K562 (cell line): ENCODE measurements around the gene MTOR. TPM values are rescaled to one million over a fixed set of nuclear protein-coding genes. Genes with fewer than 3 reads are reported as not detected.

Source experiments
- ATAC-seq: fragments of 200-7000 bp; cut with Tn5 transposase; 3 replicates; pipeline ENCODE4 v1.9.1; 2020; ENCODE audit warnings: moderate library complexity
- BruUV-seq: library from RNA; stranded (reverse); fragments of 400-500 nt; replicated peaks from 2 replicates; lab custom pipeline; 2021; lab: Mats Ljungman, UMichigan
- CTCF ChIA-PET: fragments of 300-600 bp; formaldehyde crosslinking; extraction: SDS; loops from one replicate; lab custom pipeline; 2021; ENCODE audit warnings: low intra/inter-chr PET ratio; lab: Yijun Ruan, JAX
- POLR2A ChIA-PET: fragments of 300-600, 350-650 bp; sonication (Branson Sonifier 250); formaldehyde crosslinking; extraction: SDS; loops from one replicate; lab custom pipeline; 2021; ENCODE audit warnings: antibody characterized with exemption, inconsistent platforms; lab: Yijun Ruan, JAX
- DNase-seq, 4 experiments: peaks; one replicate each; pipeline versions ENCODE4 v3.0.0 to v3.0.0-alpha.2; 2011 to 2018; ENCODE audit warnings: low spot score in 3 of 4, mixed read lengths in 3 of 4; ENCODE audit errors: extremely low read depth in 1 of 4
- FAIRE-seq: peaks from 2 replicates; lab custom pipeline; 2011; peaks lifted over from hg19 to GRCh38; lab: Jason Lieb, UNC
- H2AFZ ChIP-seq: 2 replicates; pipeline ENCODE4 v1.6.0; 2011; ENCODE audit warnings: low read depth, low read length, control low read depth, inconsistent platforms
- H3K27ac ChIP-seq: fragments of 200-600 bp; 3 replicates; pipeline ENCODE4 v1.8.0; 2011; ENCODE audit warnings: low read depth, mild to moderate bottlenecking, control low read depth, inconsistent platforms, low read length, moderate library complexity, mixed read lengths; ENCODE audit errors: extremely low read depth
- H3K27me3 ChIP-seq, 2 experiments: fragments of 300-600 bp in 1 of 2; 2 replicates in 1 of 2; 3 replicates in 1 of 2; pipeline versions ENCODE4 v1.6.0 to v1.8.0; 2011; ENCODE audit warnings: inconsistent platforms in 2 of 2, low read length in 2 of 2, mild to moderate bottlenecking in 1 of 2, mixed read lengths in 1 of 2, moderate library complexity in 1 of 2; ENCODE audit not compliant: control insufficient read depth in 2 of 2, insufficient read depth in 2 of 2
- H3K36me3 ChIP-seq: fragments of 300-600 bp; 3 replicates; pipeline ENCODE4 v1.8.0; 2011; ENCODE audit warnings: mild to moderate bottlenecking, low read length, inconsistent platforms; ENCODE audit not compliant: control insufficient read depth, insufficient read depth
- H3K4me1 ChIP-seq, 2 experiments: fragments of 200-600 bp in 1 of 2; replicated peaks in 1 of 2; 2 replicates in 1 of 2; 3 replicates in 1 of 2; pipeline versions ENCODE4 v1.5.1 to v1.8.0; 2011; ENCODE audit warnings: inconsistent platforms in 2 of 2, low read length in 2 of 2, mild to moderate bottlenecking in 1 of 2, mixed read lengths in 1 of 2, moderate library complexity in 1 of 2; ENCODE audit not compliant: control insufficient read depth in 2 of 2, insufficient read depth in 2 of 2
- H3K4me2 ChIP-seq: 2 replicates; pipeline ENCODE4 v1.6.1; 2011; ENCODE audit warnings: low read length, control low read depth, inconsistent platforms, mixed read lengths; ENCODE audit not compliant: insufficient read depth
- H3K4me3 ChIP-seq: fragments of 200-600 bp; sonication (generic), shearing (Covaris generic); 2 replicates; pipeline ENCODE4 v1.5.1; 2016; ENCODE audit warnings: control low read depth, inconsistent platforms
- H3K79me2 ChIP-seq: fragments of 200-600 bp; 3 replicates; pipeline ENCODE4 v1.8.0; 2011; ENCODE audit warnings: low read length, inconsistent platforms; ENCODE audit not compliant: control insufficient read depth, insufficient read depth
- H3K9ac ChIP-seq, 2 experiments: 2 replicates each; pipeline versions ENCODE4 v1.6.0 to v1.6.1; 2011; ENCODE audit warnings: low read depth in 2 of 2, low read length in 2 of 2, control low read depth in 1 of 2, inconsistent platforms in 1 of 2, mild to moderate bottlenecking in 1 of 2, mixed read lengths in 1 of 2; ENCODE audit not compliant: insufficient read depth in 1 of 2
- H3K9me1 ChIP-seq: one replicate; pipeline ENCODE4 v1.6.0; 2011; ENCODE audit warnings: inconsistent platforms, mild to moderate bottlenecking, low read length, moderate library complexity; ENCODE audit not compliant: control insufficient read depth, insufficient read depth
- H3K9me3 ChIP-seq: replicated peaks from 2 replicates; pipeline ENCODE4 v1.5.1; 2011; ENCODE audit warnings: low read depth, low read length, inconsistent platforms; ENCODE audit not compliant: control insufficient read depth, insufficient read depth
- H4K20me1 ChIP-seq: replicated peaks from 2 replicates; pipeline ENCODE4 v1.6.1; 2011; ENCODE audit warnings: low read length, inconsistent platforms, mixed read lengths; ENCODE audit not compliant: control insufficient read depth, insufficient read depth
- ETV1 ChIP-seq: fragments of 450-650 bp; conservative IDR thresholded peaks from 2 replicates; pipeline ENCODE4 v1.6.1; 2016; ENCODE audit warnings: missing genetic modification characterization, control low read depth, low read depth, missing compliant biosample characterization
- MCM3 ChIP-seq: fragments of 450-650 bp; IDR thresholded peaks from 2 replicates; pipeline ENCODE4 v1.6.1; 2016
- NCOA2 ChIP-seq, 2 experiments: fragments of 450-650 bp; IDR thresholded peaks; 2 replicates each; pipeline ENCODE4 v1.6.1; 2018; ENCODE audit warnings: mild to moderate bottlenecking in 2 of 2, moderate library complexity in 1 of 2; ENCODE audit not compliant: partially characterized antibody in 2 of 2
- POLR2B ChIP-seq: fragments of 450-650 bp; IDR thresholded peaks from 2 replicates; pipeline ENCODE4 v1.6.1; 2018; ENCODE audit warnings: low read depth; ENCODE audit not compliant: partially characterized antibody
- SMC3 ChIP-seq: conservative IDR thresholded peaks from 2 replicates; pipeline ENCODE4 v1.6.1; 2011; ENCODE audit warnings: low read depth, low read length, improper control_type of control experiment; ENCODE audit not compliant: insufficient read depth
- SP1 ChIP-seq: sonication (generic); formaldehyde crosslinking; IDR thresholded peaks from 2 replicates; pipeline ENCODE4 v1.8.1; 2022; ENCODE audit warnings: mild to moderate bottlenecking, missing genetic modification reagents
- ZNF431 ChIP-seq: sonication (generic); formaldehyde crosslinking; IDR thresholded peaks from 2 replicates; pipeline ENCODE4 v1.8.0; 2022; ENCODE audit warnings: mild to moderate bottlenecking, missing genetic modification reagents
- ZNF76 ChIP-seq: fragments of 250-450 bp; sonication (Bioruptor Pico); IDR thresholded peaks from 2 replicates; pipeline ENCODE4 v1.4.0; 2020; ENCODE audit warnings: mild to moderate bottlenecking, moderate library complexity, borderline replicate concordance
- WGBS: fragments of 100-300 bp; shearing (Covaris generic); methylation state at CpG from one replicate; pipeline ENCODE4 v1.1.6; 2016; ENCODE audit warnings: low coverage, mixed read lengths; ENCODE audit not compliant: insufficient coverage; ENCODE audit errors: missing lambda C conversion rate; 5-methylcytosine and 5-hydroxymethylcytosine counted together
- in situ Hi-C: fragments of 300-500 bp; cut with MboI; formaldehyde crosslinking; loops from 4 replicates; pipeline ENCODE4 v1.15.0; 2018; ENCODE audit warnings: inconsistent platforms, mixed read lengths
- intact Hi-C: fragments of 100-400 bp; cut with micrococcal nuclease; formaldehyde crosslinking; loops from 2 replicates; pipeline ENCODE4 v1.14.2; 2022
- polyA plus RNA-seq, 8 experiments: library from polyadenylated mRNA; depleted of rRNA in 4 of 8; stranded (reverse) in 5 of 8; unstranded in 3 of 8; fragments of >200 nt; fragmentation: Nextera tagmentation in 2 of 8; fragmentation: Illumina TruSeq in 1 of 8; extraction: Ambion mirVana in 2 of 8; extraction: Trizol in 1 of 8; gene quantifications; 2 replicates each; pipeline versions ENCODE4 v1.2.1 to v1.2.3, GENCODE V29; 2011 to 2014; ENCODE audit warnings: inconsistent platforms in 1 of 8, missing spikeins in 1 of 8
- total RNA-seq, 7 experiments: library from RNA; depleted of rRNA in 6 of 7; stranded (reverse); fragments of >200 nt in 6 of 7; fragmentation: Illumina TruSeq in 2 of 7; extraction: Trizol in 2 of 7; gene quantifications; 2 replicates each; pipeline versions ENCODE4 v1.2.1 to v1.2.3, GENCODE V29; 2011 to 2021; ENCODE audit warnings: low replicate concordance in 1 of 7
- TF ChIP-seq, protein P1 (sequence below): fragments of 250-450 bp; sonication (Bioruptor Pico); IDR thresholded peaks from 2 replicates; pipeline ENCODE4 v1.5.1; 2021; ENCODE audit warnings: mild to moderate bottlenecking

Gene MTOR
- total and polyA plus RNA-seq, 9 of the 15 experiments (the other 6 are each of a cell fraction or from before 2014, with no cell fraction given) = 11.4 to 71.4 (median 52.2) TPM

DNA sequence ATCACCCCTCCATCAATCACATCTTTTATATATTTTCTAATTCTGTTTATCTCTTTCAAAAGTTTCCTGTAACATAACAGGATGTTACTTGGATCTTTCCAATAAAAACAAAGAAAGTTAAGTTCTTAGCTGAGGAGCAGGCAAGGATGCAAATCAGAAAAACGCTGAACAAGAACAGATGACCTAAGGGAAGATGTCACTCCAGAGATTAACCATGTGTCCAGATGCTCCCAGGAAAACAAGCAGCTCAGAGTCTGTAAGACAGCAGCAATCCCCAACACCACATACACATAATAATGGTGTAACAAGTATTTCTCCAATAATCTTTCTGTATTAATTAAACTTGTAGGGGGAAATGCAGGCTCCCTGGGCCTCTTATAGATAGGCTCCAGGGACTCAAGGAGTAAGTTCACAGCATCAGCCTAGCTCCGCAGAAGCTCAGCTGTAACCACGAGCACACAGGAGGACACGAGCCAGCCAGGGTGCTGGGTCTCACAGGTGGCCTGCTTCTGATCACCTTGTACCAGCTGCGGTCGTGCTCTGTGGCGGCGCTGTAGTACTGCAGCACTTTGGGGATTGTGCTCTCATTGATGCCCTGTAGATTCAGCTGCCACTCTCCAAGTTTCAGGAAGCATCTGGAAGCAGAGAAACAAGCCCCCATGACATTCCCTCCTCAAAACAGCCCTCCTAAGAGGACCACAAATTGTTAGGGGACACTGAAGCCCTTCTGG, 129.6 kb downstream of the MTOR start:
- WGBS = 83% methylated on average over 8 of the region's 8 CpGs
- H3K9ac ChIP-seq = no peak overlapping the region; a peak in 1 of 4 replicates
- H2AFZ ChIP-seq = no peak overlapping the region
- no peaks in the 10 kb centered on the region for H3K27me3 ChIP-seq
- H3K79me2 ChIP-seq = no peaks in the 10 kb centered on the region
- ChIA-PET CTCF (no interaction called here), POLR2A (interaction anchor here (0.6 to 1.5 kb wide), 2 partner anchors 18 to 156 kb away, joined by 3 to 8 read pairs; no protein-coding TSS in a partner anchor)
- ATAC-seq (no peak), FAIRE-seq (no peak), DNase-seq (no peak)
- no TSS peak for BruUV-seq
- no peaks in the 10 kb centered on the region for H3K9me3 ChIP-seq
- no peaks in the 10 kb centered on the region for H4K20me1 ChIP-seq
- no peak overlapping the region for H3K4me3 ChIP-seq
- peaks cover 0 to 4% of the 10 kb centered on the region in 2 experiments; a peak in 2 of 5 replicates for H3K4me1 ChIP-seq
- H3K9me1 ChIP-seq = no peaks in the 10 kb centered on the region
- intact Hi-C loops (no loop called here), in situ Hi-C loops (no loop called here)
- H3K27ac ChIP-seq = no peak overlapping the region; the same call in 2 of the 3 replicates
- H3K36me3 ChIP-seq = peaks cover 88% of the 10 kb centered on the region
- no peak overlapping the region for H3K4me2 ChIP-seq
- TF ChIP-seq SP1 = no peak
- TF ChIP-seq SMC3 = no peak
- TF ChIP-seq, protein P1, sequence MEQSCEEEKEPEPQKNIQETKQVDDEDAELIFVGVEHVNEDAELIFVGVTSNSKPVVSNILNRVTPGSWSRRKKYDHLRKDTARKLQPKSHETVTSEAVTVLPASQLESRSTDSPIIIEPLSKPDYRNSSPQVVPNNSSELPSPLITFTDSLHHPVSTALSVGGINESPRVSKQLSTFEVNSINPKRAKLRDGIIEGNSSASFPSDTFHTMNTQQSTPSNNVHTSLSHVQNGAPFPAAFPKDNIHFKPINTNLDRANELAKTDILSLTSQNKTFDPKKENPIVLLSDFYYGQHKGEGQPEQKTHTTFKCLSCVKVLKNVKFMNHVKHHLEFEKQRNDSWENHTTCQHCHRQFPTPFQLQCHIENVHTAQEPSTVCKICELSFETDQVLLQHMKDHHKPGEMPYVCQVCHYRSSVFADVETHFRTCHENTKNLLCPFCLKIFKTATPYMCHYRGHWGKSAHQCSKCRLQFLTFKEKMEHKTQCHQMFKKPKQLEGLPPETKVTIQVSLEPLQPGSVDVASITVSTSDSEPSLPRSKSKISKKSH (CRISPR knock-in tag) = no peak
- no peak for TF ChIP-seq MCM3
- no peak for TF ChIP-seq POLR2B
- TF ChIP-seq ZNF431 (CRISPR knock-in tag) = no peak
- no peak for TF ChIP-seq ETV1 (tag)
- TF ChIP-seq NCOA2 (IDR thresholded peaks at IDR 0.05; ENCODE audit: partially characterized antibody in 2 of 2) = no peak
- TF ChIP-seq ZNF76 (CRISPR knock-in tag) = no peak
